Hepatocyte (in vitro differentiated cells): ENCODE measurements around the gene PDCL2.

Source experiments
- EZH2 ChIP-seq: fragments of 200-600 bp; sonication (generic); IDR thresholded peaks from 2 replicates; pipeline ENCODE4 v1.6.1; 2016; ENCODE audit warnings: antibody characterized with exemption, mild to moderate bottlenecking, borderline replicate concordance
- EZH2phosphoT487 ChIP-seq: fragments of 200-600 bp; sonication (generic); IDR thresholded peaks from one replicate; pipeline ENCODE4 v1.6.1; 2018; ENCODE audit warnings: antibody characterized with exemption, mild to moderate bottlenecking, low read depth, moderate library complexity; ENCODE audit not compliant: unreplicated experiment, severe bottlenecking
- TF ChIP-seq, protein P1 (sequence below): fragments of 200-600 bp; sonication (generic); IDR thresholded peaks from 2 replicates; pipeline ENCODE4 v1.5.1; 2016; ENCODE audit warnings: antibody characterized with exemption, mild to moderate bottlenecking; ENCODE audit not compliant: poor library complexity

DNA sequence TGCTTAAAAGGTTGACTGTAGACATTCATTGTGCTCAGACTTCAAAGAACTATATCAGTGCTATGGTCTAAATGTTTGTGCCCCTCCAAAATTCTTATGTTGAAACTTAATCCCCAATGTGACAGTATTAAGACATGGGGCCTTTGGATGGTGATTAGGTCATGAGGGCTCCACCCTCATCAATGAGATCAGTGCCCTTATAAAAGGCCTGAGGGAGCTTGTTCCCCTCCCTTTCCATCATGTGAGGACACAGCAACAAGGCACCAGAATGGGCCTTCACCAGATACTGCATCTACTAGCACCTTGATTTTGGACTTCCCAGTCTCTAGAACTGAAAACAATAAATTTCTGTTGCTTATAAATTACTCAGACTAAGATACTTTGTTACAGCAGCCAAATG lies 73.6 kb downstream of the PDCL2 start:
- TF ChIP-seq, protein P1, sequence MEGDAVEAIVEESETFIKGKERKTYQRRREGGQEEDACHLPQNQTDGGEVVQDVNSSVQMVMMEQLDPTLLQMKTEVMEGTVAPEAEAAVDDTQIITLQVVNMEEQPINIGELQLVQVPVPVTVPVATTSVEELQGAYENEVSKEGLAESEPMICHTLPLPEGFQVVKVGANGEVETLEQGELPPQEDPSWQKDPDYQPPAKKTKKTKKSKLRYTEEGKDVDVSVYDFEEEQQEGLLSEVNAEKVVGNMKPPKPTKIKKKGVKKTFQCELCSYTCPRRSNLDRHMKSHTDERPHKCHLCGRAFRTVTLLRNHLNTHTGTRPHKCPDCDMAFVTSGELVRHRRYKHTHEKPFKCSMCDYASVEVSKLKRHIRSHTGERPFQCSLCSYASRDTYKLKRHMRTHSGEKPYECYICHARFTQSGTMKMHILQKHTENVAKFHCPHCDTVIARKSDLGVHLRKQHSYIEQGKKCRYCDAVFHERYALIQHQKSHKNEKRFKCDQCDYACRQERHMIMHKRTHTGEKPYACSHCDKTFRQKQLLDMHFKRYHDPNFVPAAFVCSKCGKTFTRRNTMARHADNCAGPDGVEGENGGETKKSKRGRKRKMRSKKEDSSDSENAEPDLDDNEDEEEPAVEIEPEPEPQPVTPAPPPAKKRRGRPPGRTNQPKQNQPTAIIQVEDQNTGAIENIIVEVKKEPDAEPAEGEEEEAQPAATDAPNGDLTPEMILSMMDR: no peak
- TF ChIP-seq EZH2phosphoT487 (no peak), EZH2 (no peak)
